Right atrium auricular region (tissue), 2 donors: ENCODE data around the gene BPIFB1. TPM values are rescaled to one million over a fixed set of nuclear protein-coding genes. Genes with fewer than 3 reads are reported as not detected.

Experiments
- DNase-seq: peaks from one replicate; pipeline ENCODE4 v3.0.0-alpha.2; 2019; ENCODE audit warnings: low spot score
- H3K27ac ChIP-seq, 2 donors: fragments of 200-600 bp; sonication (generic); 1 replicate in 1 of 2; 2 replicates in 1 of 2; pipeline ENCODE4 v1.5.1; 2016 to 2019
- H3K27me3 ChIP-seq, 2 donors: fragments of 200-600 bp; sonication (generic); one replicate each; pipeline versions ENCODE4 v1.5.1 to v1.6.0; 2017 to 2019
- H3K36me3 ChIP-seq: fragments of 200-600 bp; sonication (generic); one replicate; pipeline ENCODE4 v1.5.1; 2016
- H3K4me1 ChIP-seq, 2 donors: fragments of 200-600 bp; sonication (generic); one replicate each; pipeline versions ENCODE4 v1.5.1 to v1.6.0; 2017 to 2019
- H3K4me3 ChIP-seq, 2 donors: fragments of 200-600 bp; sonication (generic); 1 replicate in 1 of 2; 2 replicates in 1 of 2; pipeline ENCODE4 v1.5.1; 2017 to 2019; ENCODE audit warnings: mild to moderate bottlenecking in 1 of 2, moderate library complexity in 1 of 2
- H3K9me3 ChIP-seq, 2 donors: fragments of 200-600 bp; sonication (generic); one replicate each; pipeline ENCODE4 v1.5.1; 2019
- CTCF ChIP-seq, 2 donors: fragments of 200-600 bp; sonication (generic); IDR thresholded peaks; one replicate each; pipeline ENCODE4 v1.5.1; 2019; ENCODE audit warnings: antibody characterized with exemption in 2 of 2
- total RNA-seq, 2 donors: library from RNA; depleted of rRNA; stranded (reverse); fragments of >200 nt; gene quantifications; one replicate each; pipeline ENCODE4 v1.1.0, GENCODE V29; 2016

Gene BPIFB1
- total RNA-seq, 2 donors from 2014 or later, result not detected

- no peaks in the 10 kb centered on the region for H3K36me3 ChIP-seq
- TF ChIP-seq CTCF (IDR thresholded peaks at IDR 0.05), result no peak
- no peak overlapping the region for H3K27ac ChIP-seq
- peaks cover 0 to 6% of the 10 kb centered on the region in 2 donors for H3K27me3 ChIP-seq
- H3K4me3 ChIP-seq, result no peak overlapping the region
- no peak for DNase-seq
- H3K4me1 ChIP-seq, result no peaks in the 10 kb centered on the region
- no peaks in the 10 kb centered on the region for H3K9me3 ChIP-seq
These were observed 649 bp upstream of the BPIFB1 start for GRCh38 chr20:33282196-33282934.

- Histone ChIP-seq H3K27me3 (peaks cover 0 to 6% of the 10 kb centered on the region in 2 donors), H3K9me3 (no peaks in the 10 kb centered on the region), H3K27ac (no peak overlapping the region), H3K4me3 (no peak overlapping the region), H3K36me3 (no peaks in the 10 kb centered on the region), H3K4me1 (no peaks in the 10 kb centered on the region)
- DNase-seq, result no peak
- no peak for TF ChIP-seq CTCF (IDR thresholded peaks at IDR 0.05)
These were observed 1.3 kb downstream of the BPIFB1 start for GRCh38 chr20:33284284-33284683.

DNA sequence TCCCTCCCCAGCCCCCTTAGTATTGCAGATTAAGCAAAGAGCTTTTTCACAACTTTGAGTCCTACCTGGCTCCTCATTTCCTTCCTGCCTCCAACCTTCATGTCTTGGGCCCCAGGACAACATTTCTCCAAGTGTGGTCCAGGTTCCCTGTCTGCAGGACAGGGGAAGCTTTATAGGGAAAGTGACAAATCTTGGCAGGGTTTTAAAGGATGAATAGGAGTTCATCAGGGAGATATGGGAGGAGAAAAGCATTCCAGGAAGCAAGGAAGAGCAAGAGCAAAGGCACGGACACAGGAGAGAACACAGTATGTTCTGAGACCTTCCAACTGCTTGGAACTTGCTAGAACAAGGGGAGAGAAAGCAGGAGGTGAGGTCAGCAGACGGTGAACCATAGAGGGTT is 1.9 kb downstream of the BPIFB1 start:
- Histone ChIP-seq H3K4me3 (no peak overlapping the region), H3K27ac (no peak overlapping the region), H3K27me3 (peaks cover 0 to 6% of the 10 kb centered on the region in 2 donors), H3K4me1 (no peaks in the 10 kb centered on the region), H3K36me3 (no peaks in the 10 kb centered on the region), H3K9me3 (no peaks in the 10 kb centered on the region)
- TF ChIP-seq CTCF (IDR thresholded peaks at IDR 0.05), result no peak
- no peak for DNase-seq

DNA sequence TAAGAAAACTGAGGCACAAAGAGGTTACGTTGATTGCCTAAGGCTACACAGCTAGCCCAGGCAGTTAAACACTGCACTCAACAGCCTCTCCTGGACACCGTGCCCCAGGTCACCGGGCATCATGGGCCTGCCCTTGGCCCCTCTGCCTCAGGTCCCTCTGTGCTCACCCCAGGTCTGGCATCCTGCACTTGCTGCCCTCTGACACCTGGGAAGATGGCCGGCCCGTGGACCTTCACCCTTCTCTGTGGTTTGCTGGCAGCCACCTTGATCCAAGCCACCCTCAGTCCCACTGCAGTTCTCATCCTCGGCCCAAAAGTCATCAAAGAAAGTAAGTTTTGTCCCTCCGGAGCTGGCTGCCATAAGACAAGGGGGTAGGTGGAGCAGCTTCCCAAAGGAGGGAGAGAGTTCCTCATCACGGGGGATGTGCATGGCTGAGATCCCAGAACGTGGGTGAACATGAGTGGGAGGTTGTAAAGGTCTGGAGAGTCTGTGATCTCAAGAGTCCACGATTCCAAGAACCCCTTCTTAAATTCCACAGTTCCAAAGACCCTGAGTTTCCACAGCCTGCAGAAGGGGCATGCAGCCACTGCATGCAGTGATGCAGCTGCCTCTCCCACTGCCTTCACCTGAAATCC is 3.0 kb downstream of the BPIFB1 start:
- DNase-seq, result no peak
- Histone ChIP-seq H3K36me3 (no peaks in the 10 kb centered on the region), H3K27ac (no peak overlapping the region), H3K4me1 (no peaks in the 10 kb centered on the region), H3K27me3 (peaks cover 0 to 3% of the 10 kb centered on the region in 2 donors), H3K9me3 (no peaks in the 10 kb centered on the region), H3K4me3 (no peak overlapping the region)
- no peak for TF ChIP-seq CTCF (IDR thresholded peaks at IDR 0.05)

GRCh38 chr20:33287884-33288283 is 4.9 kb downstream of the BPIFB1 start:
- H3K4me3 ChIP-seq, result no peak overlapping the region
- peaks cover 0 to 3% of the 10 kb centered on the region in 2 donors for H3K27me3 ChIP-seq
- no peak overlapping the region for H3K27ac ChIP-seq
- no peak for TF ChIP-seq CTCF (IDR thresholded peaks at IDR 0.05)
- no peaks in the 10 kb centered on the region for H3K9me3 ChIP-seq
- DNase-seq, result no peak
- no peaks in the 10 kb centered on the region for H3K4me1 ChIP-seq
- no peaks in the 10 kb centered on the region for H3K36me3 ChIP-seq
